ENCODE data around the gene CFAP46.
"Not testable (repeated sequence)": the region's sequence is repeated elsewhere in the genome, so short reads cannot be mapped to it uniquely, and the experiment has no call there.

Gene CFAP46

DNA sequence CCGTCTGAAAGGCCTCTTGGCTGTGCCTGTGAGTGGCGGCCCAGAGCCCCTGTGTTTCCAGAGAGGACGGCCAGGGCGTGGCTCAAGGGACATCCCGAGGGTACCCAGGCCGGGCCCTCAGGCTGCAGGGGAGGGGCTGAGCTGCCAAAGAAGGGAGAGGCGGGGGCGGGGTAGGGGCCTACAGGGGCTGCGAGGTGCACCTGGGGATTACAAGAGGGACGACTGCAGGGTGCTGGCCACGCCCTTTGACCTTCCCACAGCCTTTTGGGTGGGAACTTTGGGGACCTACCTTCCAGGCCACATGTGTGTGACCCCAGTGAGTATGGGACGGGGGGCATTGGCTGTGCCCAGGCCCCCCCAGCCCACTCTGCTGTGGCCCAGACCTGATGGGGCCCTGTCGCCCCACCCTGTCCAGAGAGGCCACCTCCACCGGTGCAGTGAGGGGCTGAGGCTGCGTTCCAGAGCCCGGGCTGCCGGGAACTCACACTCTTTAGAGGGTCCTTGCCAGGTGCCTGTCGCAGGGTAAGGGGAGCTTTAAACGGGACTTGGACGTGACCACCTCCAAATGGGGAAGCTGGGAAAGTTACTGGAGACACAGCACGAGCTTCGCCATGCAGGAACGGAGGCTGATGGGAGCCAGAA, 137.5 kb downstream of the CFAP46 start:
- no peak for DNase-seq (ENCODE audit: low spot score)

DNA sequence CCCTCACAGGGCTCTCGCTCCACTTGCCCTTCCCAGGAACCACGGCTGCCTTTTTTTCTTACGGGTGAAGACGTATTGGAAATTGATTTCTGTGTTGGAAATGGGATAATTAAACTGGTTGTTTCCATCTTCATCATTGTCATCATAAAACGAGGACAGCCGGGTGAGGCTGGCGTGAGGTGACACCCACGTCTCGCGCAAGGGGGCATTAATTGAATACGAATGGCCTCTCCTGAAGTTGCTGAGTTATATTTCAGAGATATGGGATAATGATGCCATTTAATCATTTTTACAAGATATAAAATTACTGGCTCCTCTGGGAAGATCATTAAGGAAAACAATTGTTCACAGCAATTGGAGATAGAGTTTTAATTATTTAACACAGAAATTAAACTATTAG, 138.1 kb downstream of the CFAP46 start:
- DNase-seq (ENCODE audit: low spot score): no peak

DNA sequence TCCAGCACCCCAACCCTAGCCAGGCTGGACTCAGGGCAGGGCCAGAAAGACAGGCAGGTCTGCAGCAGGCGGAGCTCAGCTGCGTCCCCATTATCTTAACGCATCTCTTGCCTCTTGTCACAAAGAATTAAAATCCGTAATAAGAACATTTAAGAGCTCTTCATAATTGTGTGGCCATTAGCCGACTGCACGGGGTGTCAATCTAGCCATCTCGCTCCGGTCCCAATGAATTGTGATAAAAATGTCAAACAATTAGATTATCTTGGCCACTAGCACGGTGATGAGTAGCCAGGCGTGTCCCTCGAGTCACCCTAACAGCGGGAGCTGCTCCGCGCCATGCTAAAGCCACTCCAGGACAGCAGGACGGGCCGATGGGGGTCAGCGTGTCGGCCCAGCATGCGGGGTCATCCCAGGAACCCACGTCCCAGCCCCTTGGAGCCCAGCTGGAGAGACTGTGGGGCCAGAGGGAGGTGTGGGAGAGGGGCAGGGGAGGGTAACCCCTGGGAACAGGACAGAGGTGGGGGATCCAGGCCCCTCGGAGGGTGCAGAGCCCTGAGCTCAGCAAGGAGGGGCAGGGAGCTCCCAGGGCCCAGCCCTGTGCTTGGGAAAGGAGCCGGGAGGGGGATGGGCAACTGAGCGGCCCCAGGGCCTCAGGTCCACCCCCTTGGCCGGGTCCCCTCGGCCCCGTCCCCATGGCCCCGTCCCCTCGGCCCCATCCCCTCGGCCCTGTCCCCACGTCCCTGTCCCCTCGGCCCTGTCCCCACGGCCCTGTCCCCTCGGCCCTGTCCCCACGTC, 138.8 kb downstream of the CFAP46 start:
- DNase-seq (ENCODE audit: low spot score): no peak

DNA sequence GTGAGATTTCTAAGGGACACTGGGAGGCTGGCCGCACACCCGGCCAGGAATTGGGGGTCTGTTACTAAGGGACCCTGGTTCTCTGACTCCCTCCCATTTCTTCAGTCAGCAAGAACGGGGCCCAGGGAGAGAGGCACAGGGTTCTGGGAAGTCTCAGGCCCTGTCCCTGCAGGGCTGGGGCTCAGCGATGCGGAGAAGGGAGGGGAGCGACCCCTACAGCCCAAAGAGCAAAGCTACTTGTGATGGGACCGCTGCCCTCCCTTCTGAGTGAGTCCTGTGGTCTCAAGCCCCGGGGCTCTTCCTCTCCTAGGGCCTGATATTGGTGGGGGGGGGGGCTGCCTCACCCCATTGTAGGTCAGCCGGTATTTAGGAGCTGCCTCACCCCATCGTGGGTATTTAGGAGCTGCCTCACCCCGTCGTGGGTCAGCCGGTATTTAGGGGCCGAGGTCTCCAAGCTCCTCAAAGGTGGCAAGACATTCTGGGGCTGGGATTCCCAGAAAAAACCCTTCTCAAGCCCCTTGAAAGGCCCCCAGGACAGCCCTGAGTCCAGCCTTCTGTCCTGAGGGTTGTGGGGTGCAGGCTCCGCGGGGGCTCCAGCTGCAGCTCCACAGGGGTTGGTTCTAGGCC, 139.6 kb downstream of the CFAP46 start:
- DNase-seq (ENCODE audit: low spot score): no peak

DNA sequence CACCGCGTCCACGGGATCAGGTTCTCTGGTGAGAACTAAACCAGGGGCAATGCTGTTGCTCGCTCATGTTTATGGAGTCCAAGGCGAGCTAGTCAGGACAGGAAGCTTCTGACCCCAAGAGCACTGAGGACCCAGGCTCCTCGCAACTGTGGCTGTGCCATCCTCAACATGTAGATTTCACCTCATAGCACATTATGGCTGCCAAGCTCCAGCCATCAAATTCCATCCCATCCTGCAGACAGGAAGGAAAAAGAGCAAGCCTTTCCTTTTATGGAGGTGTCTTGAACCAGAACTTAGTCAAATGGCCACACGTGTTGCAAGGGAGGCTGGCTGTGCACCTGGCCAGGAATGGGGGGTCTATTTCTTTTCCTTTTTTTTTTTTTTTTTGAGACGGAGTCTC, 140.3 kb downstream of the CFAP46 start:
- DNase-seq (ENCODE audit: low spot score): no peak

DNA sequence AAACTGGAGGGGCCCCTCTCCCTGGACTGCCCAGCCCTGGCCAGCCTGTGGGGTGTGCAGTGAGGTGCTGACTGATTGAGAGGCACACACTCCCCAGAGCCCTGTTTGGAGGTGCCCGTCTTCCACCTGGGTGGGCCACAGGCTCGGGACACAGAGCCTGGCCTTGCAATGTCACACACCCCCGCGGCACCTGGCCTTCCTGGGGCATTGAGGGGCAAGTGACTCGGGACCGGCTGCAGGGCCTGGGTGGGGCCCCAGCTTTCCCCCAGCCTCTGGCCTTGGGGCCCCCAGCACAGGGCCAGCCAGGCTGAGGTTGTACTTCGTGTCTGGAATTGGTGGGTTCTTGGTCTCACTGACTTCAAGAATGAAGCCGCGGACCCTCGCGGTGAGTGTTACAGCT, 142.5 kb downstream of the CFAP46 start:
- DNase-seq (ENCODE audit: low spot score): no peak

DNA sequence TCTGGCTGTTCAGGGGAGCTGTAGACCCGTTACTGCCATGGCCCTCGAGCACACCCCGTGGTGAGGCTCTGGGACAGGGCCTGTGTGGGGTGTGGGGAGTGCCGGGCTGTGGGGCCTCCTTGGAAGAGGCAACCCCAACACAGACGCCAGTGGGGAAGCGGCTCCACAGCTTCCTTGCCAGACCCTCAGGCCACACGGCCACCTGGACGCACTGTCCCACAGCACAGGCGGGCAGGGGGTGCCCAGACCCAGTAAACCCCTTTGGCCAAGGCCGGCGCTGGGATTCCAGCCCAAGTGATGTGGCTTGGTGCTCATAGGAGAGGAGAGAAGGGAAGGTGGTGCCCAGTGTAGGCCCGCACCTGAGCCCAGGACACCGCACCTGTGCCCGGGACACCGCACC, 143.5 kb downstream of the CFAP46 start:
- no peak for DNase-seq (ENCODE audit: low spot score)

DNA sequence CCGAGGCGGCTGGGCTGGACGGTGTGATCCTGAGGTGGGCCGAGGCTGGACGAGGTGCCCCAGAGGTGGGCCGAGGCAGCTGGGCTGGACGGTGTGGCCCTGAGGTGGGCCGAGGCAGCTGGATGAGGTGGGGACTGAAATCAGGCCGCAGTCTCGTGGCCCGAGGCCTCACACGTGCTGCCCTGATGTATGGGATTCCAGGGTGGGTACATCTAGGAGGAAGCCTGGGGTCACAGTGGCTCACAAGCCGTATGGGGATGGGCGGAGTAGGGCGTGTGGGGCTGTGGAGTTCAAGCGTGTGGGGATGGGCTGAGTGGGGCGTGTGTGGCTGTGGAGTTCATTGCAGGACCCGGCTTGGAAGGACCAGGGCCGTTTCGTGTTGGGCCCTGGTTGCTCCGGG, 144.0 kb downstream of the CFAP46 start:
- DNase-seq (ENCODE audit: low spot score): no peak

DNA sequence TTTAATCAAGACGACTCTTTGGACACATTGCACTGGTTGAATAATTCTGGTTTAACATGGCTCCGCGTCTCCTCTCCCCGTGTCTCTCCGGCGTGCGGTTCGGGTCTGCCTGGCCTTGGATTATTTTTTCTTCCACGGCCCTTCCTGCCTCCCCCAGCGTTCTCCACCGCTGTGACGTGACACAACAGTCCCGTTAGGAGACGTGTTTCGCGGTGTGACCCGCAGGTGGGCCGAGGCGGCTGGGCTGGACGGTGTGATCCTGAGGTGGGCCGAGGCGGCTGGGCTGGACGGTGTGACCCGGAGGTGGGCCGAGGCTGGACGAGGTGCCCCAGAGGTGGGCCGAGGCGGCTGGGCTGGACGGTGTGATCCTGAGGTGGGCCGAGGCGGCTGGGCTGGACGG, 144.4 kb downstream of the CFAP46 start:
- DNase-seq (ENCODE audit: low spot score): not testable (repeated sequence)

DNA sequence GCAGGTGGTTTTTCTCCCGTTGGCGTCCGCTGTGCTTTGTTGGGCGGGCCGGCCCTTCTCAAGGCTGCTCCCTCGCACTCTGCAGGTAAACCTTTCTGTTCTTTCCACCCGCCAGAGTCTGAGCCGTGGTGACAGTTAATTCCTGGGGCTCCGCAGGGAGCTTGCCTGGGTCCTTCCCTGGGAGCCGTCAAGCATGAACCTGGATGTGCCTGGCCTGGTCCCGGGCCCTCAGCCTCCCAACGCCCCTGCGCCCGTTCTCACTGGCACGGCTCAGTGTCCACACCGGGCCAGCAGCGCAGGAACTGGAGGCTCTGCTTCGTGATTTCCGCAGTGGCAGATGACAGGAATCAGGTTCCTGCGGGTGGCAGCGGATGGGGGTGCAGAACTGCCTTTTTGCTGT, 145.5 kb downstream of the CFAP46 start:
- no peak for DNase-seq (ENCODE audit: low spot score)

DNA sequence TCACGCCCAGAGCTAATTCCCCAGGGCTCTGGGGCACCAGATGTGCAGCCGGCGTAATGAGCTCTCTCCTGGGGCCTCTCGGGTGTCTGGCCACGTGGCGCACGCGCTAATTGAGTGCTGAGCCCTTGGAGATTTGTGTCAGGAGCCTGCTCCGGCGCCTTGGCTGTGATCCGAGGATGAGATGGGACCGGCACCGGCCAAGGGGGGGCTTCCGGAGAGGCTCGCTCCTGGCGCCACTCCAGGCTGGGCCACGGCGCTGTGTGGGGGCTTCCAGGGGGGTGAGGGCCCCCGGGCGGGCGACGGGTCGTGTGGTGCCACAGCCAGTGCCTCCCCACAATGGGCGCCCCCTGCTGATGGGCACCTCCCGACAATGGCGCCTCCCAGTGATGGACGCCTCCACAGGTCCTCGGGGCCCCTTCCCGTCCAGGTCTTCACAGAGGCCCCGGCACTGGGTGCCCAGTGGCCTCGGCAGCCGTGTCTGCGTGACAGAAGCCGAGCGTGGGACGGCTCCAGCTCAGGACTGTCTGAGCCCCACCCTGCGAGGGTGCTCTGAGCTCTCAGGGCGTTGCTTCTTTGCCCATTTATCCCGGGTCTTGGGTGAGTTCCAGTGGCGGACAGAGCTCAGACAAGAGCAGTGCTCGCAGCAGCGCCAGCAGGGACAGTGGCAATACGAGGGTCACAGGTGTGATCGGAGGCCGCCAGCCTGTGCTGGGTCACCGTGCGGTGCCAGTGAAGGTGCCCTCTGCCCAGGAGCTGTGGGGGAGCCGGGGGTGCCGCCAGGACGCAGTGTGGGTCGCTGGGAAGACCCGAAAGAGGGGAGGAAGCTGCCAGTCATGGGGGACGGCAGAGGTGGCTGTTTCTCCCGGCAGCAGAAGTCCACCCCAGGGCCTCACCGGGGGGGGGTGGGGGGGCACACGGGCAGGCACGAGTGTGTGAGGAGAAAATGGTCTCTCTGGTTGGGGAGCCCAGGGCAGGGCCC, 148.2 kb downstream of the CFAP46 start:
- DNase-seq (ENCODE audit: low spot score): no peak

DNA sequence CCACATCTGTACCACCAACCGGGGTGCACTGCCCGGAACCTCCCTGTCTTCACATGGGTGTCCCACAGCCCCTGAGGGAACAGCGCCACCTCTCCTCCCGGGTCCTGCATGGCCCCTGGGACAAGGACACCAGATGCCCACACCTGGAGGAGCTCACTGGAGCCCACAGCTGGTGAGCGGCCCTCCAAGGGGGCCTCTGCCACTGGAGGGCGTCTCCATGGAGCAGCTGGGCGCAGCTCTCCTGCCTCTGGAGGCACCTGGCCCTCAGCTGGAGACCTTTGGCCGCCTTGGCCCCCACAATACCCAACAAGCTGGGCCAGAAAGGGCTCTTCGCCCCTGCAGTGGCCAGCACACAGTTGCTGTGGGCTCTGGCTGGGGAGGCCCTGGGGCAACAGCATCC, 149.2 kb downstream of the CFAP46 start:
- DNase-seq (ENCODE audit: low spot score): no peak

DNA sequence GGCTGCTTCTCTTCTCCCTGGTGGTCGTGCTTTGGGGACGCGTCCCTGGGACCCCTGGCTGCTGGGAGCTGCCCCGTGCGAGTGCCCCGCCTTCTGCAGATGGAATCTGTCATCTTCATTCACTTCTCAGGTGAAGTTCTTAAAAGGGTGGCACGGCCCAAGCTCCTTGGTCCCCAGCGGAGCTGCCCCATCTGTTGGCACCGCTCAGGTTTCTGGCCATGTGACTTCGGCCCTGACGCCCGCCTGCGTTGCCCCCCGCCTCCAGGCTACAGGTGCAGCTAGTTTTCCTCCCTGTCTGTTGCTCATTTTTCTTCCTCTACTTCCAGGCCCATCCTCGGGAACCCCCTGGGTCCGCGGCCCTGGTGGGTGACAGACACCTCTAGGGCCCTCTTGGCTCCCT, 149.6 kb downstream of the CFAP46 start:
- no peak for DNase-seq (ENCODE audit: low spot score)

DNA sequence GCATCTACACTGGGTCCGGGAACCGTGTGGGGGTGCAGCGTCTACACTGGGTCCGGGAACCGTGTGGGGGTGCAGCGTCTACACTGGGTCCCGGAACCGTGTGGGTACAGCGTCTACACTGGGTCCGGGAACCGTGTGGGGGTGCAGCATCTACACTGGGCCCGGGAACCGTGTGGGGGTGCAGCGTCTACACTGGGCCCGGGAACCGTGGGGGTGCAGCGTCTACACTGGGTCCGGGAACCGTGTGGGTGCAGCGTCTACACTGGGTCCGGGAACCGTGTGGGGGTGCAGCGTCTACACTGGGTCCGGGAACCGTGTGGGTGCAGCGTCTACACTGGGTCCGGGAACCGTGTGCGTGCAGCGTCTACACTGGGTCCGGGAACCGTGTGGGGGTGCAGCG, 150.3 kb downstream of the CFAP46 start:
- DNase-seq (ENCODE audit: low spot score): not testable (repeated sequence)

DNA sequence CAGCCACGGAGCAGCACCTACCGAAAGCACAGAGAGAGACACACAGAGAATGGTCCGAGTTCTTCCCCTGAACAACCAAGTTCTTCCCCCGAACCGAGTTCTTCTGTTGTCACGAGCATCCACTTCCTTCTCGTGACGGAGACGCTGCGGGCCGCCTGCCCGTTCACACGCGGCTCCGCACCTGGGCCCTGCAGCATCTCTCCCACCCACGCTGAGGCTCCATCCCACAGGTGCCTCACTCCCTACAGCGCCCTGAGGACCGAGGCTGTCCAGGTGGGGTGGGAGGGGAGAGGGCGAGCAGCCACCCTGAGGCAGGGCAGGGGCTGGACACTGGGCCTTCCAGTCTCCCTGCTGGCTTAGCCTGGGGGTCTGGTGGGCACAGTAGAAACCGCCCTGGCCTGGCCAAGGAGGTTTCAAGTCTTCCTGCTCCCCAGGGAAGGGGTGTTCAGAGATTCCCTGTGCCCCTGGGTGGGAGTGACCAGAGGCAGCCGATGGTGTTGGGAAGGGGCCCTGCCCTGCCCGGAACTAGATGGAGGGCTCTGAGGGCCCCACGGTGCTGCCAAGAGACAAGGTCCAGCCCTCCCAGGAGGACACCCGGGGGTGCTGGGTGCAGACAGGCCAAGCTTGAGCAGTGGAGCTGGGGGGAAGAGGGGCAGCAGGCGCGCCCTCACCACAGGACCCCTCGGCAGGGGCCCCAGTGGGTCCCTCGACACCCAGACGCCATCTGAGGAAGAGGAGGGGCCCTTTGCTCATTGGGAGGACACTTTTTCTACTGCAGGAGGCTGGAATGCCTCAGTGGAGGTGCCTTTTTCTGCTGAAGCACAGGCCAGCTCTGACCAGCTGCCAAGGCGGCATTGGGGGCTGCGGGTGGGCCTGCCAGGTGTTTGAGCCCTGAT, 151.2 kb downstream of the CFAP46 start:
- DNase-seq (ENCODE audit: low spot score): no peak

DNA sequence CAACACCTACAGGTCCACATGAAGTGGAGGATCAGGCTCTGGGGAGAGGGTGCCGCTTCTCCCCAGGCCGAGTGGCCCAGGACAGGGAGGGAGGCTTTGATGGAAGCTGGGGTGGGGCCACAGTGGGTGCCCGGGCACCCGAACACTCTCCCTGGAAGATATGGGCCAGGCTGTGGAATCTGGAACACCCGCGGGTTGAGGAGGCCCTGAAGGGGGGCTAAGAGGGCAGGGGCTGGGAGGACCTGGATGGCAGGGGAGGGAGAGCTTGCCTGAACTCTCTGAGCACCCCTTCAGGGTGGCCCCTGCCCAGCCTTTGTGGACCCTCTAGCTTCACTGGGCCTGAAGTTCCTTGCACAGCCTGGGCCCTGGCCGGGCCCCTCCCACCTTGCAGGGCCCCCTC, 151.9 kb downstream of the CFAP46 start:
- DNase-seq (ENCODE audit: low spot score): no peak

DNA sequence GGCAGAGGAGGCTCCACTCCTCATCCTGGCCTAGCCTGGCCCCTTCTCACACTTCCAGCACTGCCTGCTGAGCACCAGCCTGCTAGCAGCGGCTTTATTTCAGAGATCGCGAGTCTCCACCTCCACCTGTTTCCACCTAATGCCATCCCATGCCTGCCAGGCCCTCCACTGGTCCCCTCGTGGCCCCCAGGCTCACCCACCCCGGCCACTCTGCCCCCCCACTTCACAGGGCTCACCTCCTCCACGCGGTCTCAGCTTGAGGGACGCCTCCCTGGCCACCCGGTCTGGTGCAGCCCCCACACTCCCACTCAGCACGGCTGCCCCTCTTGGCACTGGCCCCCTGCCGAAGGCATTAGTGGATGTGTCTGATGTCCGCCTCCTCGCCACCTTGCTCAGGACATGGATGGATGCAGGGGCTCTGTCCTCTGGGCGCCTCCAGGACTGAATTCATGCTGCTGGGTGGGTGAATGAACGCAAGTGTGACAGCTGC, 152.7 kb downstream of the CFAP46 start:
- DNase-seq (ENCODE audit: low spot score): no peak

DNA sequence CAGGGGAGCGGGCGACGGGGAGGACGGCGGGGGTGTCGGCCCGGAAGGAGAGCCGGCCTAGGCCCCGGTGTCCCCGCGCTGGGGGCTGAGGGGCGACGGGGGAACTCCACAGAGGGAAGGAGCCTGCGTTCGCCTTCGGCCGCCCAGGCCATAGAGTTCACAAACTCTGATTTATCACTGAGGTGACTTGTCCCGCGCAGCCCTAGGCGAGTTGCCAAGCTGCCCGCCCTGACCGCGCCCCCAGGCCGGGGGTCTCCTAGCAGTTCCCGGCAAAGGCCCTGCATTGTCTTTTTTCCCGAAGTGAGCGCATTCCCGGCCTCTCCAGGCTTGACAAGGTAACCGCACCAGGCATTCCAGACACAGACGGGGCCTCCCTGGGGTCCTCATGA, 153.5 kb downstream of the CFAP46 start:
- no peak for DNase-seq (ENCODE audit: low spot score)

DNA sequence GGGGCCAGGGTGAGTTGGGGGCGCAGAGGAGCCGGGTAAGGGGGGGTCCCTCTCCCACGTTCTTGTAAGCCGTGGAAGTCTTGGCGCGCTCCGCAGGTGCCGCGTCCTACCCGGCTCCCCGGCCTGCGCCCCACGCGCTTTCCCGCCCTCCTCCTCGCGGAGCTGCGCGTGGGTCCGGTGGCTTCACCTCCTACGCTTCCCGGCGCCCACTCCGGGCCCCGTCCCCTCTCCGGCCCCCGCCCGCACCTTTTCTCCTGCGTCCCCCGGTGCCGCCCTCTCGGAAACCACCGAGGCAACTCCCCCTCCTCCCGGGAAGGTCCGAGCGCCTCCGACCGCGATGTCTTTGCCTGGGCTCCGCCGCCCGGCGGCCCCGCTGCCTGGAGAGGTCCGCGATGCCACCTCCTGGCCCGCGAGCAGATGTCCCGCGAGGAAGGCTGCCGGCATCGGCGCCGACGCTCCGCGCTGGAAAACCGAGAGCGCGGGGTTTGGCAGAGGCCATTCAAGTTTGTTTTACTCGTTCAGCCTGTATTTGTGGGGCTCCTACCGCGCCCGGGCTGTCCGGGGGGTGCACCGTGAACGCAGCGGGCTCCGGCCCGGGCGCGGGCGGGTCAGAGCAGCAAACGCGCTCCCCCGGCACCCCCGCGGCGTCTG, 154.1 kb downstream of the CFAP46 start:
- peak; percentile 70 for DNase-seq (ENCODE audit: low spot score)

DNA sequence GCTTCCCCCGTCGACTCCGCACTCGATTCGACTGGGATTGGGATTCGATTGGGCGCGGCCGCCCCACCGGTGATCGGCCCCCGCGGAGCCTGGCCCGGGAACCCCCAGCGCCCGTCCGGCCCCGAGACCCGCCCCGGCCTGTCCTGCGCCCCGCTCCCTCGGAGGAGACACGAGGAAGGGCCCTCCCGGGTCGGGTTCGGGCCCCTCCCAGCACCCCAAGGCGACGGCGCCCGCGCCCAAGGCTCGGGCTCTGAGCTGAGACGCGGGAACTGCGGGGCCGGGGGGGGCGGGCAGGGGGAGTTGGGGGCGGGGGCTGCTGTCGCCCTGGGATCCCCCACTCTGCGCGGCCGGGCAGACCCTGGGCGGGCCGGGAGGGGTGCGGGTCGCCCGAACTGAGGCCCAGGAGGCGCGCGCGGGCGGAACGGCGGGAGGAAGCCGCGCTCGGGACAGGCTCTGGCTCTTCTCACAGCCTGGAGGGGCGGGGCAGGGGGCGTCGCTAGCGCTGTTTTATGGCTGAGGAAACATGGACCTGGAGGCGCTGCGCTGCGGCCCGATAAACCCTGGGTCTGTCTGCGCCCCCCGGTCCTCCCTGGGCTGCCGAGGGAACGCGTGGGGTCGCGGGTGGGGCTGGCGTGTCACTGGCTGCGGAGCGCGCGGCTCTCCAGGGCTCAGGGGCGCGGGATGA, 154.7 kb downstream of the CFAP46 start:
- no peak for DNase-seq (ENCODE audit: low spot score)

Measured in hepatic stellate cell (primary cell).